Measurements from ENCODE around the gene ASB2. TPM values are rescaled to one million over a fixed set of nuclear protein-coding genes. Genes with fewer than 3 reads are reported as not detected.
A peak's percentile ranks its signal among the peaks of the same experiment; 100 is the strongest.

ASB2 gene
- total and polyA plus RNA-seq, 2 of the 13 experiments (the other 11 are each of a cell fraction or from before 2014, with no cell fraction given): 0.82 to 4.1 TPM

- TF ChIP-seq ATRX (CRISPR knock-in tag; IDR thresholded peaks at IDR 0.05; ENCODE audit: borderline replicate concordance): no peak
- TF ChIP-seq PAF1 (CRISPR knock-in tag; IDR thresholded peaks at IDR 0.05): no peak
- no peak for TF ChIP-seq BRCA1 (CRISPR knock-in tag; IDR thresholded peaks at IDR 0.05)
- 0 out of 2 replicates have a peak, but pooled peaks have one; percentile 75 for TF ChIP-seq ZNF546 (CRISPR knock-in tag; conservative IDR thresholded peaks at IDR 0.05)
- TF ChIP-seq ZNF496 (CRISPR knock-in tag; IDR thresholded peaks at IDR 0.05; ENCODE audit: insufficient replicate concordance): no peak
- 0 out of 2 replicates have a peak, but pooled peaks have one; percentile 41 for TF ChIP-seq RARA (CRISPR knock-in tag; IDR thresholded peaks at IDR 0.05)
- TF ChIP-seq ZFX (CRISPR knock-in tag; IDR thresholded peaks at IDR 0.05; ENCODE audit: low read depth): 0 out of 2 replicates have a peak, but pooled peaks have one; percentile 19
- TF ChIP-seq GTF3A (CRISPR knock-in tag; conservative IDR thresholded peaks at IDR 0.05): no peak
- TF ChIP-seq KDM4B (CRISPR knock-in tag; IDR thresholded peaks at IDR 0.05): no peak
- TF ChIP-seq PITX1 (CRISPR knock-in tag; IDR thresholded peaks at IDR 0.05): 0 out of 2 replicates have a peak, but pooled peaks have one; percentile 8
- 0 out of 2 replicates have a peak, but pooled peaks have one; percentile 54 for TF ChIP-seq ZNF572 (CRISPR knock-in tag; IDR thresholded peaks at IDR 0.05)
- no peak for TF ChIP-seq ZNF446 (CRISPR knock-in tag; IDR thresholded peaks at IDR 0.05)
- no peak for TF ChIP-seq KLF16 (CRISPR knock-in tag; IDR thresholded peaks at IDR 0.05)
- no peak for TF ChIP-seq ZNF143 (CRISPR knock-in tag; IDR thresholded peaks at IDR 0.05)
- TF ChIP-seq HOXA3 (CRISPR knock-in tag; IDR thresholded peaks at IDR 0.05): no peak
- no peak for TF ChIP-seq ZNF24 (IDR thresholded peaks at IDR 0.05)
- no peak for TF ChIP-seq ZNF691 (CRISPR knock-in tag; IDR thresholded peaks at IDR 0.05; ENCODE audit: borderline replicate concordance, low read depth)
- TF ChIP-seq ZHX1 (CRISPR knock-in tag; IDR thresholded peaks at IDR 0.05; ENCODE audit: low read depth): no peak
- 0 out of 2 replicates have a peak, but pooled peaks have one; percentile 63 for TF ChIP-seq CSRNP1 (CRISPR knock-in tag; IDR thresholded peaks at IDR 0.05)
- 0 out of 2 replicates have a peak, but pooled peaks have one; percentile 43 for TF ChIP-seq ZMAT3 (CRISPR knock-in tag; conservative IDR thresholded peaks at IDR 0.05)
- TF ChIP-seq MAF1 (CRISPR knock-in tag; IDR thresholded peaks at IDR 0.05; ENCODE audit: borderline replicate concordance): no peak
- TF ChIP-seq NFYB (CRISPR knock-in tag; IDR thresholded peaks at IDR 0.05): no peak
- TF ChIP-seq XBP1 (CRISPR knock-in tag; IDR thresholded peaks at IDR 0.05): no peak
Measured at GRCh38 chr14:93953739-93954515, 22.4 kb downstream of the ASB2 start (continued).
